ENCODE results near the gene CRLF2. TPM values are rescaled to one million over a fixed set of nuclear protein-coding genes. Genes with fewer than 3 reads are reported as not detected.

Gene CRLF2
- total and polyA plus RNA-seq, 2 of the 8 experiments (the other 6 are each of a cell fraction or from before 2014, with no cell fraction given) = 0.06 TPM; not detected in 1

GRCh38 chrX:1151378-1152077 is 60.9 kb downstream of the CRLF2 start:
- no peaks in the 10 kb centered on the region for H3K79me1 ChIP-seq (ENCODE audit: low read depth, low read length)
- H3K9ac ChIP-seq (replicated peaks in 1 of 4; ENCODE audit: extremely low read depth in 1 of 4, low read depth in 3 of 4, low read length in 3 of 4) = no peak overlapping the region
- H4K20me1 ChIP-seq (replicated peaks in 1 of 2; ENCODE audit: control insufficient read depth in 1 of 2, insufficient read depth in 2 of 2, low read length in 2 of 2) = no peaks in the 10 kb centered on the region
- no peak overlapping the region for H4K91ac ChIP-seq (replicated peaks; ENCODE audit: insufficient read length, low read length)
- H2BK12ac ChIP-seq (ENCODE audit: low read depth, low read length) = no peak overlapping the region
- H3K27me3 ChIP-seq (replicated peaks in 1 of 4; ENCODE audit: control insufficient read depth in 3 of 4, extremely low read depth in 1 of 4, insufficient read depth in 3 of 4, low read length in 3 of 4) = no peaks in the 10 kb centered on the region
- H4K5ac ChIP-seq (ENCODE audit: insufficient read length, low read depth, low read length) = no peak overlapping the region
- no peak overlapping the region for H3K27ac ChIP-seq (ENCODE audit: low read depth, low read length)
- H2AK5ac ChIP-seq (ENCODE audit: low read depth, low read length) = no peak overlapping the region
- H2BK120ac ChIP-seq (replicated peaks; ENCODE audit: low read depth, low read length) = no peak overlapping the region
- no peak overlapping the region for H3K14ac ChIP-seq (ENCODE audit: insufficient read length)
- H3K9me3 ChIP-seq (ENCODE audit: insufficient read depth in 2 of 2, low read depth in 1 of 2, low read length in 1 of 2) = no peaks in the 10 kb centered on the region
- ChIA-PET POLR2A (ENCODE audit: partially characterized antibody) (no interaction called here), CTCF (ENCODE audit: partially characterized antibody) (no interaction called here)
- 77 to 92% methylated on average over 2 to 9 of the region's 9 CpGs for WGBS, 2 experiments (ENCODE audit: extremely low coverage in 1 of 2, insufficient coverage in 1 of 2, insufficient read length in 1 of 2, insufficient replicate concordance in 2 of 2, low coverage in 1 of 2, low lambda C conversion rate in 2 of 2, missing lambda C conversion rate in 1 of 2)
- no peak overlapping the region for H2BK15ac ChIP-seq (ENCODE audit: low read length)
- no peak for TF ChIP-seq CHD1 (IDR thresholded peaks at IDR 0.05; ENCODE audit: low read depth, low read length)
- TF ChIP-seq NANOG (IDR thresholded peaks at IDR 0.05; ENCODE audit: insufficient read depth, low read depth, low read length, poor library complexity, severe bottlenecking) = no peak
- H2BK5ac ChIP-seq (ENCODE audit: low read depth, low read length) = no peak overlapping the region
- H3K23me2 ChIP-seq (ENCODE audit: low read depth, low read length) = no peaks in the 10 kb centered on the region; the same call in 1 of the 2 replicates
- peak overlapping the region; percentile 92; the same call in 1 of the 2 replicates for H2AFZ ChIP-seq (ENCODE audit: low read length)
- H3K4me1 ChIP-seq (replicated peaks in 1 of 4; ENCODE audit: control insufficient read depth in 3 of 4, insufficient read depth in 4 of 4, low read length in 3 of 4) = peaks cover 0 to 1% (median 0%) of the 10 kb centered on the region in 4 experiments; a peak in 2 of 7 replicates
- H2BK20ac ChIP-seq (ENCODE audit: low read length) = no peak overlapping the region
- H3K56ac ChIP-seq (replicated peaks; ENCODE audit: insufficient read length, low read depth, low read length) = no peak overlapping the region
- H3K18ac ChIP-seq (ENCODE audit: extremely low read depth, low read length) = no peak overlapping the region
- H3K23ac ChIP-seq (ENCODE audit: insufficient read length) = no peak overlapping the region
- no peak overlapping the region for H3K4me3 ChIP-seq (ENCODE audit: extremely low read depth in 1 of 4, insufficient read depth in 2 of 4, low read depth in 3 of 4, low read length in 4 of 4)
- H4K8ac ChIP-seq (ENCODE audit: extremely low read depth, insufficient read depth, low read length) = no peak overlapping the region
- no peak for DNase-seq (ENCODE audit: low read depth in 1 of 2, low spot score in 2 of 2)
- no peak overlapping the region for H3K4ac ChIP-seq (replicated peaks; ENCODE audit: insufficient read length, low read depth, low read length)
- no peak for FAIRE-seq
- no peaks in the 10 kb centered on the region for H3K36me3 ChIP-seq (ENCODE audit: control insufficient read depth in 2 of 4, insufficient read depth in 4 of 4, low read length in 3 of 4)
- no peaks in the 10 kb centered on the region for H3K79me2 ChIP-seq (ENCODE audit: control insufficient read depth in 1 of 2, insufficient read depth in 2 of 2, low read length in 2 of 2)
- H3K4me2 ChIP-seq (ENCODE audit: insufficient read depth in 1 of 2, low read depth in 2 of 2, low read length in 2 of 2) = no peak overlapping the region
